Activated CD8-positive, alpha-beta T cell treated with anti-CD3 and anti-CD28 coated beads, Interleukin-2, amount 10 ng/mL, durations not matched to agents 7 days and 5 days (primary cell): ENCODE measurements around the gene CDK3. TPM values are rescaled to one million over a fixed set of nuclear protein-coding genes. Genes with fewer than 3 reads are reported as not detected.

Experiments
- ATAC-seq: fragments of 150-1000 bp; cut with Tn5 transposase; one replicate; pipeline ENCODE4 v1.10.0; 2021; ENCODE audit warnings: moderate library complexity
- CTCF ChIA-PET: fragments of 350-600 bp; sonication (Branson Sonifier 250); formaldehyde crosslinking; loops from one replicate; lab custom pipeline; 2021; ENCODE audit warnings: antibody characterized with exemption; lab: Charles Lee
- POLR2A ChIA-PET: fragments of 350-600 bp; sonication (Branson Sonifier 250); formaldehyde crosslinking; loops from one replicate; lab custom pipeline; 2021; ENCODE audit warnings: antibody characterized with exemption; lab: Charles Lee
- DNase-seq: peaks from one replicate; pipeline ENCODE4 v3.0.0-alpha.2; 2020
- H3K27ac Mint-ChIP-seq: one replicate; pipeline ENCODE4 v1.8.0; 2021; ENCODE audit warnings: mild to moderate bottlenecking, mixed read lengths
- H3K27me3 Mint-ChIP-seq: one replicate; pipeline ENCODE4 v1.8.0; 2021; ENCODE audit warnings: low read depth, mixed read lengths
- H3K36me3 Mint-ChIP-seq: one replicate; pipeline ENCODE4 v1.8.0; 2021; ENCODE audit warnings: low read depth, mixed read lengths
- H3K4me1 Mint-ChIP-seq: one replicate; pipeline ENCODE4 v1.8.0; 2021; ENCODE audit warnings: low read depth, mixed read lengths
- H3K4me3 Mint-ChIP-seq: one replicate; pipeline ENCODE4 v1.8.0; 2021; ENCODE audit warnings: mild to moderate bottlenecking, mixed read lengths
- H3K9me3 Mint-ChIP-seq: one replicate; pipeline ENCODE4 v1.8.0; 2022; ENCODE audit warnings: mixed read lengths; ENCODE audit not compliant: insufficient read depth
- total RNA-seq, 2 experiments: library from RNA; stranded (reverse); gene quantifications; one replicate each; pipeline ENCODE4 v1.2.3, GENCODE V29; 2021

Gene CDK3
- total RNA-seq, 2 experiments from 2014 or later: 6.4 to 7.3 TPM

DNA sequence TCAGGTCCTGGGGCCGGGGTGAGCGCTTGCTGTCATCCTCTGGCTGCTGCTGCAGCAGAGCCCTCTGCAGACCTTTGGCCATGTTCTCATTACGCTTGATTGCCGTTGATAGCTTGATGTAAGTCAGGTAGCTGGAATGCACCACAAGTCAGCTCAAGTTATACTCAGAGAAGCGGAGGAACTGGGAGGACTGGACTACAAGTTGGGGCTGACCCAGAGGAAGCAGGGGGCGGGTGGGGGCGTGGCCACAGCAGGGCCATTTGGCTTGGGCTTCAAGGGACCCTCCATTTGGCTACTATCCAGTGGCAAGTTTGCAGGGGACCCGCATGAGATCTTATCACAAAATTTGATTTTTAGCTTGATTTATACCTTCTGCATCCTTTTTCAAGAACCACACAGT is 45.4 kb downstream of the CDK3 start:
- Mint-ChIP-seq H3K9me3 (no peaks in the 10 kb centered on the region), H3K36me3 (peaks cover 70% of the 10 kb centered on the region), H3K27ac (no peak overlapping the region), H3K4me3 (no peak overlapping the region), H3K4me1 (peaks cover 2% of the 10 kb centered on the region), H3K27me3 (no peaks in the 10 kb centered on the region)
- CTCF ChIA-PET: interaction anchor here (1.5 to 3.4 kb wide), 2 partner anchors 17 to 32 kb away, joined by 4 to 11 read pairs; no protein-coding TSS in a partner anchor
- POLR2A ChIA-PET: no interaction called here
- DNase-seq (no peak), ATAC-seq (no peak)

DNA sequence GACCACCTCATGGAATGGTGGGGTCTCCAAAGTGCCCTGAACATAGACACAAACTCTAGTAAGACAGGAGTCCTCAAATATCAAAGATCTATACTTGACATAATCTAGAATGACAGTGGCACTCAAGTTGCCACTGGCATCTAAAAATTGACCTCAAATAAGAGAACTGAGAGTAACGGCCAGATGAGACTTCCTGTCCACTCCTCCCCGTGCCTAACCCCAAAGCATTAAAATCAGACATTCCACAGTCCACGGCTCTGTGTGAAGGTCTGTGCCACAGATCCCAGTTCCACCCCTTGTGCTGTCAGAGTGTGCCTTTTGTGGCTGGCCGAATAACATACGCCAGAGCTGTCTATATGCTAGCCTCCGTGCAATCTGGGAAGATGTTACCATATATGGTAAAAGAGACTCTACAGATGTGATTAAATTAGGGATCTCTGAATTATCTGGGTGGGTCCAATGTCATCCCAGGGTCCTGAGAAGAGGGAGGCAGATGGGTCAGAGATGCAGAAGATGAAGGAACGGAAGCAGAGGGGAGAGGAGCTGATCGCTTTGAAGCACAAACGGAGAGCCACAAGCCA is 47.5 kb downstream of the CDK3 start:
- H3K36me3 Mint-ChIP-seq: peaks cover 68% of the 10 kb centered on the region
- ATAC-seq (no peak), DNase-seq (no peak)
- no peaks in the 10 kb centered on the region for H3K9me3 Mint-ChIP-seq
- H3K4me1 Mint-ChIP-seq: peaks cover 2% of the 10 kb centered on the region
- H3K27me3 Mint-ChIP-seq: no peaks in the 10 kb centered on the region
- ChIA-PET POLR2A (interaction anchor here (0.6 kb wide), 1 partner anchor 330 kb away, joined by 6 read pairs; no protein-coding TSS in a partner anchor), CTCF (interaction anchor here (3.5 kb wide), 1 partner anchor 34 kb away, joined by 22 read pairs; no protein-coding TSS in a partner anchor)
- no peak overlapping the region for H3K4me3 Mint-ChIP-seq
- peak overlapping the region; percentile 12 for H3K27ac Mint-ChIP-seq

DNA sequence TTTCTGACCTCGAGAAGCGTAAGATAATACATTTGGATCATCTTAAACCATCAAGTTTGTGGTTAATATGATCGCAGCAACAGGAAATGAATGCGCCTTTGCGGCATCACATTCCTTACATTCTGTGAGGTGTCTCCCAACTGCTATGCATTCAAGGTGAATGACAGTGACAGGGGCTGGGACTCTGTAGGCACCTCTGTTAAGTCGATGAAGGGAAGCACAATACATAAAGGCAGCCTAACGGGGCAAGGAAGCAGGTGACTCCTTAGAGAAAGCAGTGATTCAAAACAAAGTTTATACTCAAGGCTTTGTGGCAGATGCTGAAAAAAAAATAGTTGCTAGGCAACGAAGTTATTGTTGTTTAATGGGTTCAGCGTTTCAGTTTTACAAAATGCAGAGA is 48.1 kb downstream of the CDK3 start:
- Mint-ChIP-seq H3K27ac (no peak overlapping the region), H3K27me3 (no peaks in the 10 kb centered on the region), H3K9me3 (no peaks in the 10 kb centered on the region), H3K36me3 (peaks cover 66% of the 10 kb centered on the region), H3K4me1 (peaks cover 4% of the 10 kb centered on the region), H3K4me3 (no peak overlapping the region)
- ChIA-PET CTCF (interaction anchor here (3.5 kb wide), 1 partner anchor 34 kb away, joined by 22 read pairs; no protein-coding TSS in a partner anchor), POLR2A (no interaction called here)
- DNase-seq (no peak), ATAC-seq (peak; percentile 23)

DNA sequence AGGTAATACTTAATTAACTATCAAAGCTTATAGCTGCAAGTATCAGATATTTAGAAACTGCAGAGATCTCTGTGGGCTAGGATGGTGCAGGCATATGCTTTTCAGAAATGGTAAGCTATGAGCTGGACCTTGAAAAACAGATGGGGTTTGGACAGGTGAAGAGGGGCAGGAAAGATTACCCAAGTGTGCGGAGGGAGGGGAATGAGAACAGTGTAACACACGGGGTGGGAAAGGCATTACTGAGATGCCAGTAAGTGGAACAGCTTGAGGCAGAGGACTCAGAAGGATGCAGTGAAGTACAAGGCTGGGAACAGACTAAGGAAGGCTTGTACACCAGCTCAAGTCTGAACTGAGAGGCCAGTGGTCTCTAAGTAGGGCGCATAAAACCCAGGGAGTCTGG is 48.6 kb downstream of the CDK3 start:
- Mint-ChIP-seq H3K36me3 (peaks cover 66% of the 10 kb centered on the region), H3K4me1 (peaks cover 4% of the 10 kb centered on the region), H3K4me3 (no peak overlapping the region), H3K9me3 (no peaks in the 10 kb centered on the region), H3K27me3 (no peaks in the 10 kb centered on the region), H3K27ac (peak overlapping the region; percentile 11)
- DNase-seq: no peak
- ChIA-PET CTCF (interaction anchor here (3.5 kb wide), 1 partner anchor 35 kb away, joined by 22 read pairs; no protein-coding TSS in a partner anchor), POLR2A (interaction anchor here (0.8 kb wide), 1 partner anchor 16 kb away, joined by 4 read pairs; no protein-coding TSS in a partner anchor)
- no peak for ATAC-seq

DNA sequence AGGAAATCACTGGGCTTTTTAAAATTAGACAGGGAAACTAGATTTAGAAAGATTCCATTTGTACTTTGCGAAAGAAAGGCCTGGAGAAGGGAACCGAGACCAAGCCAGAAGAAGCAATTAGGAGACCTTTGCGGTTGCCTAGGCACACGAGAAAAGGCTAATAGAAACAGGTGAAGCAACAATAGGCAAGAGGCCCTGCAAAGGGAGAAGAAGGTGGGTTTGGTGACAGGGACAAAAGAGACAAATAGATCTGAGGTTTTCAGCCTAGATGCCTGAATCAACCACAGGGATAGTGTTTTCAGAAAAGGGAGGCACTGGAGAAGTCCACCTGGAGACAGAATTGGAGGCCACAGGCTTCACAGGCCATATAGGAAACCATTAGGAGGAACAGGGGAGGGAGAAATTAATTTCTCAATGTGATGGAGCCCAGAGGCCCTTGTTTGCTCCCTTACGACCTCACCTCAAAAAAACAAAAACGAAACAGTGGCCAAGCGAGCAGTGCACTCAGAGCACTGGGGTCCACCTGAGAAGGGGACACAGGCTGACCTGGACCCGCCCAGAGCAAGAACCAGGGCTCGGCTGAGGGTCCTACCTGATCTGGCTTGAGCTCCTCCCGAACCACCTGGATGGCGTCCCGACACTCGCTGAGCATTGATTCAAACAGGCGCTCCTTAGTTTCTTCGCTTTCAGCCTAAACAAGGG is 49.3 kb downstream of the CDK3 start:
- Mint-ChIP-seq H3K36me3 (peaks cover 60% of the 10 kb centered on the region), H3K27me3 (no peaks in the 10 kb centered on the region), H3K4me1 (peaks cover 4% of the 10 kb centered on the region), H3K4me3 (no peak overlapping the region), H3K9me3 (no peaks in the 10 kb centered on the region), H3K27ac (no peak overlapping the region)
- ChIA-PET POLR2A (interaction anchor here (0.8 kb wide), 2 partner anchors 11 to 16 kb away, joined by 4 read pairs; no protein-coding TSS in a partner anchor), CTCF (interaction anchor here (3.5 kb wide), 1 partner anchor 36 kb away, joined by 22 read pairs; no protein-coding TSS in a partner anchor)
- ATAC-seq (no peak), DNase-seq (no peak)

GRCh38 chr17:76050538-76051467 is 50.1 kb downstream of the CDK3 start:
- H3K36me3 Mint-ChIP-seq: peaks cover 53% of the 10 kb centered on the region
- no peak for DNase-seq
- ChIA-PET POLR2A (interaction anchor here (0.8 kb wide), 1 partner anchor 12 kb away, joined by 4 read pairs; no protein-coding TSS in a partner anchor), CTCF (interaction anchor here (1.2 to 3.5 kb wide), 3 partner anchors 12 to 36 kb away, joined by 3 to 22 read pairs (median 3); no protein-coding TSS in a partner anchor)
- no peak for ATAC-seq
- H3K4me3 Mint-ChIP-seq: no peak overlapping the region
- H3K27ac Mint-ChIP-seq: no peak overlapping the region
- no peaks in the 10 kb centered on the region for H3K9me3 Mint-ChIP-seq
- peaks cover 4% of the 10 kb centered on the region for H3K4me1 Mint-ChIP-seq
- no peaks in the 10 kb centered on the region for H3K27me3 Mint-ChIP-seq

DNA sequence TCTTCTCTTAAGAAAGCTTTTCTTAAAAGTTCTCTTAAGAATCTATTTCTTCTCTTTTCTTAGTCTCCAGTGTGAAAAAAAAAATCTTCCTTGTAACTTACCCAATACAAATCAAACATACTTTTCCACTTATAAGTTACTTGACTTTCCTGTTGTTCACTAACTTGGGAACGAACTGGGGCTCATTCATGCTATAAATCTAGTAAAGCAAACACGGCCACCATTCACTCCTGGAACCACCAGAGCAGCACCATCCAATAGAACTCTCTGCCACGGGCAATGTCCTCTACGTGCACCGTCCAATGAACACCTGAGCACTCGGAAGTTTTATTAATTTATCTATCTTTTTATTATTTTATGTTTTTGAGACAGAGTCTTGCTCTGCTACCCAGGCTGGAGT is 50.9 kb downstream of the CDK3 start:
- H3K4me3 Mint-ChIP-seq: no peak overlapping the region
- POLR2A ChIA-PET: no interaction called here
- H3K27ac Mint-ChIP-seq: no peak overlapping the region
- ATAC-seq (no peak), DNase-seq (no peak)
- no peaks in the 10 kb centered on the region for H3K9me3 Mint-ChIP-seq
- CTCF ChIA-PET: interaction anchor here (1.2 to 3.5 kb wide), 3 partner anchors 11 to 37 kb away, joined by 3 to 22 read pairs (median 3); no protein-coding TSS in a partner anchor
- H3K4me1 Mint-ChIP-seq: peaks cover 4% of the 10 kb centered on the region
- no peaks in the 10 kb centered on the region for H3K27me3 Mint-ChIP-seq
- H3K36me3 Mint-ChIP-seq: peaks cover 51% of the 10 kb centered on the region

DNA sequence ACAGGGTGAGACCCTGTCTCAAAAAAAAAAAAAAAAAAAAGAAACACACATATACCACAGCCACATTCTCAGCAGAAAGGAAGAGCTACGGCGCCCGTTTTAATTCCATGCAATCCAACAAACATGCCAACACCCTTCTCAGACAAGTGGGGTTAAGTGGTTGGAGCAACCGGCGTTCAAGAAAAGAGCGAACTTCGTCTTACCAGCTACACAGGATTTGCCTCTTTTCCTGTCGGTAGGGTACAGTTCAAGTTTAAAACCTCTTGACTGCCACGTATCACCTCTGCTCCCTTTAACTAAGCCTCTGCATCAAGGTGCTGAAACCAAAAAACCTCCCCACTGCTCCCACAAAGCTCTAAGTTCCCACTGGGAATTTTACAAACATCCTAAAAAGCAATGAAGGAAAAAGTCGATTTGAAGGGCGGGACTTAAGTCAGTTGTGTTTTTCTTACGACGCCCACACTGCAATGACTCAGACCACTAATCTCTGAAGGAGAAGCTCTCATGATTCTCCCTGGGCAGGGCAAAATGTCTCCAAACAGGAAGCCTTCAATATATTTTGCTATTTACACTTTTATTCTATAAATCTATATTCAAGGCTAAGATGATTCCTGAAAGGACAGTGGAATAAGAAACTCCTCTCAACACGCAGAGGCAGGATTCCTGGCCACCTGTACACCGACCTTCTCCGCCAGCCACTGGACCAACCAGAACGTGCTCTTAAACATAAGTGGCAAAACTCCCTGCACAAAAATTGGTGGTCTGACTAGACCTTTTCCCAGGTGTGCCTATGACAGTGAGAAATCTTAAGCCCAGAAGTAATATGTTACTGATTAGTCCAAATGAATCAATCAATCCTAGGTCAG is 52.8 kb downstream of the CDK3 start:
- H3K4me3 Mint-ChIP-seq: no peak overlapping the region

GRCh38 chr17:76054112-76054476 is 53.4 kb downstream of the CDK3 start:
- no peak for DNase-seq
- ChIA-PET POLR2A (no interaction called here), CTCF (interaction anchor here (0.7 to 1.3 kb wide), 3 partner anchors 37 to 49 kb away, joined by 3 to 5 read pairs (median 3); no protein-coding TSS in a partner anchor)
- Mint-ChIP-seq H3K4me1 (peaks cover 2% of the 10 kb centered on the region), H3K36me3 (peaks cover 51% of the 10 kb centered on the region), H3K27ac (no peak overlapping the region), H3K9me3 (no peaks in the 10 kb centered on the region), H3K27me3 (no peaks in the 10 kb centered on the region), H3K4me3 (no peak overlapping the region)
- ATAC-seq: no peak

More for the DNA sequence above, 52.8 kb downstream of the CDK3 start:
- ChIA-PET CTCF (interaction anchor here (0.7 to 1.3 kb wide), 3 partner anchors 37 to 48 kb away, joined by 3 to 5 read pairs (median 3); no protein-coding TSS in a partner anchor), POLR2A (no interaction called here)
- peaks cover 4% of the 10 kb centered on the region for H3K4me1 Mint-ChIP-seq
- no peak for ATAC-seq
- H3K9me3 Mint-ChIP-seq: no peaks in the 10 kb centered on the region
- DNase-seq: no peak
- peaks cover 52% of the 10 kb centered on the region for H3K36me3 Mint-ChIP-seq
- H3K27me3 Mint-ChIP-seq: no peaks in the 10 kb centered on the region
- H3K27ac Mint-ChIP-seq: peak overlapping the region; percentile 18
